ENCODE results near the gene ATXN7L2.

Gene ATXN7L2

DNA sequence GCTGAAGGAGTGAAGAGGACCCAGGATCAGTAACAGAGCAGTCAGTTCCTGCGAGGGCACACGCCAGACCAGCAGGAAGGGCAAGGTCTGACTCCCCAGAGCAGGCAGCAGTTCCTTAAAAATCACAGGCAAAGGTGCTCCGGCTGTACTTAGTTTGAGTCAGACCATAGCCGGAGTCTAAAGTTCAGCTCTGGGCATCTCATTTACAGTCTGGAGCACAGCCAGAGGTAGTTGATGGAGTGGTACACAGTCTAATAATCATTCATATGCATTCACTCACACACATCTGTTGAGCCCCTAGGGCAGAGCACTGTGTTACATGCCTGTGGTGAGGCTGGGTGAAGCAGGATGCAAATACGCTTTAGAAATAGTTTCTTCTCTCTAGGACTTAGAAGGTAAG lies 33.2 kb downstream of the ATXN7L2 start:
- Histone ChIP-seq H3K27me3 (ENCODE audit: insufficient read depth, low read length) (no peaks in the 10 kb centered on the region; the same call in 1 of the 2 replicates), H3K4me3 (ENCODE audit: low read depth, low read length, poor library complexity, severe bottlenecking) (no peak overlapping the region), H3K79me2 (ENCODE audit: insufficient read depth, low read length) (no peaks in the 10 kb centered on the region), H3K4me2 (ENCODE audit: low read length) (no peak overlapping the region), H3K27ac (ENCODE audit: low read depth, low read length, poor library complexity, severe bottlenecking) (no peak overlapping the region), H4K20me1 (ENCODE audit: insufficient read depth, low read length) (no peaks in the 10 kb centered on the region), H3K36me3 (ENCODE audit: insufficient read depth, low read length) (no peaks in the 10 kb centered on the region), H2AFZ (ENCODE audit: low read length) (no peak overlapping the region), H3K4me1 (ENCODE audit: insufficient read depth, low read length, severe bottlenecking) (no peaks in the 10 kb centered on the region), H3K9me2 (ENCODE audit: low read depth, low read length) (no peaks in the 10 kb centered on the region), H3K9ac (ENCODE audit: low read length) (no peak overlapping the region), H3F3A (ENCODE audit: insufficient read depth, low read length) (no peaks in the 10 kb centered on the region), H3K9me3 (ENCODE audit: low read length) (no peaks in the 10 kb centered on the region)
- TF ChIP-seq, protein P1, sequence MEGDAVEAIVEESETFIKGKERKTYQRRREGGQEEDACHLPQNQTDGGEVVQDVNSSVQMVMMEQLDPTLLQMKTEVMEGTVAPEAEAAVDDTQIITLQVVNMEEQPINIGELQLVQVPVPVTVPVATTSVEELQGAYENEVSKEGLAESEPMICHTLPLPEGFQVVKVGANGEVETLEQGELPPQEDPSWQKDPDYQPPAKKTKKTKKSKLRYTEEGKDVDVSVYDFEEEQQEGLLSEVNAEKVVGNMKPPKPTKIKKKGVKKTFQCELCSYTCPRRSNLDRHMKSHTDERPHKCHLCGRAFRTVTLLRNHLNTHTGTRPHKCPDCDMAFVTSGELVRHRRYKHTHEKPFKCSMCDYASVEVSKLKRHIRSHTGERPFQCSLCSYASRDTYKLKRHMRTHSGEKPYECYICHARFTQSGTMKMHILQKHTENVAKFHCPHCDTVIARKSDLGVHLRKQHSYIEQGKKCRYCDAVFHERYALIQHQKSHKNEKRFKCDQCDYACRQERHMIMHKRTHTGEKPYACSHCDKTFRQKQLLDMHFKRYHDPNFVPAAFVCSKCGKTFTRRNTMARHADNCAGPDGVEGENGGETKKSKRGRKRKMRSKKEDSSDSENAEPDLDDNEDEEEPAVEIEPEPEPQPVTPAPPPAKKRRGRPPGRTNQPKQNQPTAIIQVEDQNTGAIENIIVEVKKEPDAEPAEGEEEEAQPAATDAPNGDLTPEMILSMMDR (IDR thresholded peaks at IDR 0.05; ENCODE audit: low read length) = no peak
- no peak for TF ChIP-seq EZH2 (IDR thresholded peaks at IDR 0.05; ENCODE audit: borderline replicate concordance, low read length)

DNA sequence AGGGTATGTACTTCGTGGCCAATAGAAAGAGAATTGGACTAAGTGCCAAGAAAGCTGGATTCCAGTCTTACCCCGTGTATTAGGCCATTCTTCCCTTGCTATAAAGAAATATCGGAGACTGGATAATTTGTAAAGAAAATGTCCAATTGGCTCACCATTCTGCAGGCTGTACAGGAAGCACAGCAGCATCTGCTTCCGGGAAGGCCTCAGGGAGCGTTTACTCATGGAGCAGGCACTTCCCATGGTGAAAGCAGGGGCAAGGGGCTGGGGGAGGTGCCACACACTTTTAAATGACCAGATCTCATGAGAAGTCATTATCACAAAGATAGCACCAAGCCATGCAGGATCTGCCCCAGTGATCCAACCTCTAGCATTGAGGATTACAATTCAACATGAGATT lies 33.6 kb downstream of the ATXN7L2 start:
- Histone ChIP-seq H3K36me3 (ENCODE audit: insufficient read depth, low read length) (no peaks in the 10 kb centered on the region), H3K4me1 (ENCODE audit: insufficient read depth, low read length, severe bottlenecking) (no peaks in the 10 kb centered on the region), H3K4me2 (ENCODE audit: low read length) (no peak overlapping the region), H3K27ac (ENCODE audit: low read depth, low read length, poor library complexity, severe bottlenecking) (no peak overlapping the region), H2AFZ (ENCODE audit: low read length) (no peak overlapping the region), H4K20me1 (ENCODE audit: insufficient read depth, low read length) (no peaks in the 10 kb centered on the region), H3K9me2 (ENCODE audit: low read depth, low read length) (no peaks in the 10 kb centered on the region), H3F3A (ENCODE audit: insufficient read depth, low read length) (no peaks in the 10 kb centered on the region), H3K79me2 (ENCODE audit: insufficient read depth, low read length) (no peaks in the 10 kb centered on the region), H3K9ac (ENCODE audit: low read length) (no peak overlapping the region), H3K9me3 (ENCODE audit: low read length) (no peaks in the 10 kb centered on the region), H3K4me3 (ENCODE audit: low read depth, low read length, poor library complexity, severe bottlenecking) (no peak overlapping the region), H3K27me3 (ENCODE audit: insufficient read depth, low read length) (no peaks in the 10 kb centered on the region; the same call in 1 of the 2 replicates)
- no peak for TF ChIP-seq EZH2 (IDR thresholded peaks at IDR 0.05; ENCODE audit: borderline replicate concordance, low read length)
- TF ChIP-seq, protein P1 (IDR thresholded peaks at IDR 0.05; ENCODE audit: low read length) = no peak

DNA sequence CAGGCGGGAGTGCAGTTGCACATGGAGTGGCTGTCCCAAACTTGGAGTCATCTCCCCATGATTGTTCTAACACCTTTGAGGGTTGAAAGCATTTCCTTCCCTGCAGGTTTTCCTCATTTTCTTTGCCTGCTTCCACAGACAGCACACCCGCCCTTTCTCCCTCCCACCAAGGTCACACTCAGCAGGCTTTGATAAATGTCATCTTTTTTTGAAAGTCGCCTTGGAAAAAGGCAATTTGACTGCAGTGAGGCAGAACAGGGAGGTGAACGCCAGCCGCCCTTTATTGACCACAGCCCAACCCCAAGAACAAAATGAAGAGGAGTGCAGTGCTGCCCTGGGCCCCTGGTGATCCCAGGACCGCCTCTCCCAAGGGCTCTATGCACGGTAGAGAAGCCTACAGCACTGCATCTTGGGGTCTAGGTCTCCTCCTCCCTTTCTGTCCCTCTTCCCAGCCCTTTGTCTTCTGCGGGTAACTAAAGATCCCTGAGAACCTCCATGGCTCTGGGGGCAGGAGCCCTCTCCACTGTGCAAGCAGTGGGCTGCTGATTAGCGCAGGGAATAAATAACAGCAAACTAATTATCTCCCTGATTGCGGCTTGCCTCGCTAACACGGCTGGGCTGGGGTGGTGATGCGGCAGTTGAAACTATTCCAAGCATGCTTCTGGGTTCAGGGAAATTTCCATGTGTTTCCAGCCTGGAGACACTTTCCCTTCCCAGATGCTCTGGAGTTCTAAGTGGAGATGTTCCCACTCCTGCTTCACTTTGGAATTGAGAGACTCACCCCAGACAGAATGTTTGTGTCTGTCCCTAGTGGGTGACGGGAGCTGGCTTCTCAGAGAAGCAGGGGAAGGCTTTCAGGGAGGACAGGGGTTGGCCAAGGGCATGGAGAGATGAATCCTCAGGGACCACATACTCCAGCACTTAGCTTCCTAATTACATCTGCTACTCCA lies 37.6 kb downstream of the ATXN7L2 start:
- TF ChIP-seq, protein P1 (IDR thresholded peaks at IDR 0.05; ENCODE audit: low read length) = no peak
- no peak for TF ChIP-seq EZH2 (IDR thresholded peaks at IDR 0.05; ENCODE audit: borderline replicate concordance, low read length)
- H3K4me2 ChIP-seq (ENCODE audit: low read length) = no peak overlapping the region
- H3K36me3 ChIP-seq (ENCODE audit: insufficient read depth, low read length) = no peaks in the 10 kb centered on the region
- H3K79me2 ChIP-seq (ENCODE audit: insufficient read depth, low read length) = no peaks in the 10 kb centered on the region
- no peak overlapping the region for H2AFZ ChIP-seq (ENCODE audit: low read length)
- no peak overlapping the region for H3K27ac ChIP-seq (ENCODE audit: low read depth, low read length, poor library complexity, severe bottlenecking)
- no peak overlapping the region for H3K4me3 ChIP-seq (ENCODE audit: low read depth, low read length, poor library complexity, severe bottlenecking)
- no peaks in the 10 kb centered on the region for H3K9me3 ChIP-seq (ENCODE audit: low read length)
- no peaks in the 10 kb centered on the region for H3F3A ChIP-seq (ENCODE audit: insufficient read depth, low read length)
- H3K9me2 ChIP-seq (ENCODE audit: low read depth, low read length) = no peaks in the 10 kb centered on the region
- H3K27me3 ChIP-seq (ENCODE audit: insufficient read depth, low read length) = no peaks in the 10 kb centered on the region; the same call in 1 of the 2 replicates
- H4K20me1 ChIP-seq (ENCODE audit: insufficient read depth, low read length) = no peaks in the 10 kb centered on the region
- no peaks in the 10 kb centered on the region for H3K4me1 ChIP-seq (ENCODE audit: insufficient read depth, low read length, severe bottlenecking)
- no peak overlapping the region for H3K9ac ChIP-seq (ENCODE audit: low read length)
